HEK293 (cell line): ENCODE results near the gene PHETA1.

Experiments
- BCL11A ChIP-seq: fragments of 450-650 bp; formaldehyde crosslinking; IDR thresholded peaks from 2 replicates; pipeline ENCODE4 v1.5.1; 2016; ENCODE audit warnings: low read depth, missing biosample characterization, missing genetic modification characterization
- INSM2 ChIP-seq: fragments of 450-650 bp; formaldehyde crosslinking; IDR thresholded peaks from 2 replicates; pipeline ENCODE4 v1.5.1; 2016; ENCODE audit warnings: missing biosample characterization, missing genetic modification characterization
- PRDM10 ChIP-seq: fragments of 450-650 bp; formaldehyde crosslinking; IDR thresholded peaks from 2 replicates; pipeline ENCODE4 v1.5.1; 2016; ENCODE audit warnings: missing biosample characterization, missing genetic modification characterization
- SALL2 ChIP-seq: fragments of 450-650 bp; formaldehyde crosslinking; IDR thresholded peaks from 2 replicates; pipeline ENCODE4 v1.5.0; 2017; ENCODE audit warnings: missing biosample characterization, mild to moderate bottlenecking, missing genetic modification characterization, borderline replicate concordance
- SP7 ChIP-seq: fragments of 450-650 bp; formaldehyde crosslinking; IDR thresholded peaks from 2 replicates; pipeline ENCODE4 v1.5.1; 2016; ENCODE audit warnings: missing biosample characterization, missing genetic modification characterization
- ZBTB1 ChIP-seq: fragments of 450-650 bp; formaldehyde crosslinking; IDR thresholded peaks from 2 replicates; pipeline ENCODE4 v1.5.1; 2016; ENCODE audit warnings: missing biosample characterization, missing genetic modification characterization
- ZBTB49 ChIP-seq: fragments of 450-650 bp; formaldehyde crosslinking; IDR thresholded peaks from 2 replicates; pipeline ENCODE4 v1.5.1; 2016; ENCODE audit warnings: missing biosample characterization, missing genetic modification characterization, low read depth
- ZEB2 ChIP-seq: fragments of 450-650 bp; formaldehyde crosslinking; IDR thresholded peaks from 2 replicates; pipeline ENCODE4 v1.5.1; 2016; ENCODE audit warnings: missing biosample characterization, missing genetic modification characterization
- ZFHX2 ChIP-seq: fragments of 450-650 bp; formaldehyde crosslinking; conservative IDR thresholded peaks from 2 replicates; pipeline ENCODE4 v1.5.1; 2016; ENCODE audit warnings: missing biosample characterization, missing genetic modification characterization
- ZFP41 ChIP-seq: fragments of 450-650 bp; formaldehyde crosslinking; IDR thresholded peaks from 2 replicates; pipeline ENCODE4 v1.5.1; 2016; ENCODE audit warnings: missing biosample characterization, missing genetic modification characterization, borderline replicate concordance
- ZIC2 ChIP-seq: fragments of 450-650 bp; formaldehyde crosslinking; IDR thresholded peaks from 2 replicates; pipeline ENCODE4 v1.5.1; 2016; ENCODE audit warnings: missing biosample characterization, missing genetic modification characterization
- ZNF174 ChIP-seq: fragments of 450-650 bp; formaldehyde crosslinking; IDR thresholded peaks from 2 replicates; pipeline ENCODE4 v1.5.0; 2017; ENCODE audit warnings: missing biosample characterization, mild to moderate bottlenecking, missing genetic modification characterization
- ZNF324 ChIP-seq: fragments of 450-650 bp; formaldehyde crosslinking; IDR thresholded peaks from 2 replicates; pipeline ENCODE4 v1.5.1; 2016; ENCODE audit warnings: missing biosample characterization, missing genetic modification characterization
- ZNF404 ChIP-seq: fragments of 450-650 bp; formaldehyde crosslinking; IDR thresholded peaks from 2 replicates; pipeline ENCODE4 v1.5.1; 2017; ENCODE audit warnings: missing biosample characterization, missing genetic modification characterization
- ZNF514 ChIP-seq: fragments of 450-650 bp; formaldehyde crosslinking; IDR thresholded peaks from 2 replicates; pipeline ENCODE4 v1.5.1; 2016; ENCODE audit warnings: missing biosample characterization, missing genetic modification characterization
- ZNF530 ChIP-seq: fragments of 450-650 bp; formaldehyde crosslinking; IDR thresholded peaks from 2 replicates; pipeline ENCODE4 v1.5.1; 2016; ENCODE audit warnings: low read depth, missing biosample characterization, missing genetic modification characterization
- ZNF555 ChIP-seq: fragments of 450-650 bp; formaldehyde crosslinking; conservative IDR thresholded peaks from 2 replicates; pipeline ENCODE4 v1.5.1; 2017; ENCODE audit warnings: missing biosample characterization, mild to moderate bottlenecking, missing genetic modification characterization, inconsistent platforms
- ZNF629 ChIP-seq: fragments of 450-650 bp; formaldehyde crosslinking; IDR thresholded peaks from 2 replicates; pipeline ENCODE4 v1.5.1; 2017; ENCODE audit warnings: missing biosample characterization, missing genetic modification characterization
- ZNF658 ChIP-seq: fragments of 450-650 bp; formaldehyde crosslinking; IDR thresholded peaks from 2 replicates; pipeline ENCODE4; 2016; ENCODE audit warnings: missing biosample characterization, missing genetic modification characterization
- ZNF677 ChIP-seq: fragments of 450-650 bp; IDR thresholded peaks from 2 replicates; pipeline ENCODE4 v1.5.0; 2018; ENCODE audit warnings: missing biosample characterization, mild to moderate bottlenecking, missing genetic modification characterization, moderate library complexity
- ZNF785 ChIP-seq: fragments of 450-650 bp; formaldehyde crosslinking; IDR thresholded peaks from 2 replicates; pipeline ENCODE4 v1.5.1; 2016; ENCODE audit warnings: missing biosample characterization, missing genetic modification characterization
- ZNF837 ChIP-seq: fragments of 450-650 bp; formaldehyde crosslinking; IDR thresholded peaks from 2 replicates; pipeline ENCODE4 v1.5.1; 2016; ENCODE audit warnings: missing biosample characterization, missing genetic modification characterization
- ZSCAN5A ChIP-seq: fragments of 450-650 bp; formaldehyde crosslinking; IDR thresholded peaks from 2 replicates; pipeline ENCODE4 v1.5.1; 2016; ENCODE audit warnings: missing biosample characterization, missing genetic modification characterization
- TF ChIP-seq, protein P1 (sequence below): IDR thresholded peaks from 2 replicates; pipeline ENCODE4 v1.6.1; 2011; ENCODE audit warnings: mild to moderate bottlenecking, low read depth, low read length, borderline replicate concordance
- TF ChIP-seq, protein P2 (sequence below): fragments of 450-650 bp; formaldehyde crosslinking; IDR thresholded peaks from 2 replicates; pipeline ENCODE4 v1.5.1; 2016; ENCODE audit warnings: missing biosample characterization, missing genetic modification characterization
- TF ChIP-seq, protein P3 (sequence below): fragments of 450-650 bp; formaldehyde crosslinking; IDR thresholded peaks from 2 replicates; pipeline ENCODE4 v1.5.1; 2016; ENCODE audit warnings: missing biosample characterization, missing genetic modification characterization

Gene PHETA1

GRCh38 chr12:111405149-111405858 is 36.4 kb upstream of the PHETA1 start (continued):
- TF ChIP-seq, protein P1, sequence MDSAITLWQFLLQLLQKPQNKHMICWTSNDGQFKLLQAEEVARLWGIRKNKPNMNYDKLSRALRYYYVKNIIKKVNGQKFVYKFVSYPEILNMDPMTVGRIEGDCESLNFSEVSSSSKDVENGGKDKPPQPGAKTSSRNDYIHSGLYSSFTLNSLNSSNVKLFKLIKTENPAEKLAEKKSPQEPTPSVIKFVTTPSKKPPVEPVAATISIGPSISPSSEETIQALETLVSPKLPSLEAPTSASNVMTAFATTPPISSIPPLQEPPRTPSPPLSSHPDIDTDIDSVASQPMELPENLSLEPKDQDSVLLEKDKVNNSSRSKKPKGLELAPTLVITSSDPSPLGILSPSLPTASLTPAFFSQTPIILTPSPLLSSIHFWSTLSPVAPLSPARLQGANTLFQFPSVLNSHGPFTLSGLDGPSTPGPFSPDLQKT = no peak
- TF ChIP-seq ZNF785 (tag by site-specific recombination) (0 out of 2 replicates have a peak, but pooled peaks have one; percentile 25), SALL2 (tag by site-specific recombination) (no peak), ZNF174 (tag by site-specific recombination) (no peak), ZNF324 (tag by site-specific recombination) (peak; percentile 87), ZIC2 (peak; percentile 98), ZFP41 (no peak), INSM2 (tag by site-specific recombination) (no peak), ZNF837 (no peak), ZBTB49 (no peak), SP7 (tag by site-specific recombination) (peak; percentile 92), ZBTB1 (tag by site-specific recombination) (no peak), BCL11A (tag by site-specific recombination) (peak; percentile 95; the same call in 1 of the 2 replicates), ZNF677 (tag by site-specific recombination) (no peak), ZNF658 (tag by site-specific recombination) (no peak), ZSCAN5A (tag by site-specific recombination) (peak; percentile 47; the same call in 1 of the 2 replicates), ZNF629 (peak; percentile 63), ZNF404 (tag by site-specific recombination) (no peak), ZNF530 (tag by site-specific recombination) (no peak), ZNF555 (no peak), ZNF514 (tag by site-specific recombination) (no peak), ZFHX2 (tag by site-specific recombination) (peak; percentile 14), PRDM10 (tag by site-specific recombination) (peak; percentile 55), ZEB2 (tag by site-specific recombination) (peak; percentile 95)
- TF ChIP-seq, protein P2, sequence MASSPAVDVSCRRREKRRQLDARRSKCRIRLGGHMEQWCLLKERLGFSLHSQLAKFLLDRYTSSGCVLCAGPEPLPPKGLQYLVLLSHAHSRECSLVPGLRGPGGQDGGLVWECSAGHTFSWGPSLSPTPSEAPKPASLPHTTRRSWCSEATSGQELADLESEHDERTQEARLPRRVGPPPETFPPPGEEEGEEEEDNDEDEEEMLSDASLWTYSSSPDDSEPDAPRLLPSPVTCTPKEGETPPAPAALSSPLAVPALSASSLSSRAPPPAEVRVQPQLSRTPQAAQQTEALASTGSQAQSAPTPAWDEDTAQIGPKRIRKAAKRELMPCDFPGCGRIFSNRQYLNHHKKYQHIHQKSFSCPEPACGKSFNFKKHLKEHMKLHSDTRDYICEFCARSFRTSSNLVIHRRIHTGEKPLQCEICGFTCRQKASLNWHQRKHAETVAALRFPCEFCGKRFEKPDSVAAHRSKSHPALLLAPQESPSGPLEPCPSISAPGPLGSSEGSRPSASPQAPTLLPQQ (tag by site-specific recombination) = peak; percentile 85
- TF ChIP-seq, protein P3, sequence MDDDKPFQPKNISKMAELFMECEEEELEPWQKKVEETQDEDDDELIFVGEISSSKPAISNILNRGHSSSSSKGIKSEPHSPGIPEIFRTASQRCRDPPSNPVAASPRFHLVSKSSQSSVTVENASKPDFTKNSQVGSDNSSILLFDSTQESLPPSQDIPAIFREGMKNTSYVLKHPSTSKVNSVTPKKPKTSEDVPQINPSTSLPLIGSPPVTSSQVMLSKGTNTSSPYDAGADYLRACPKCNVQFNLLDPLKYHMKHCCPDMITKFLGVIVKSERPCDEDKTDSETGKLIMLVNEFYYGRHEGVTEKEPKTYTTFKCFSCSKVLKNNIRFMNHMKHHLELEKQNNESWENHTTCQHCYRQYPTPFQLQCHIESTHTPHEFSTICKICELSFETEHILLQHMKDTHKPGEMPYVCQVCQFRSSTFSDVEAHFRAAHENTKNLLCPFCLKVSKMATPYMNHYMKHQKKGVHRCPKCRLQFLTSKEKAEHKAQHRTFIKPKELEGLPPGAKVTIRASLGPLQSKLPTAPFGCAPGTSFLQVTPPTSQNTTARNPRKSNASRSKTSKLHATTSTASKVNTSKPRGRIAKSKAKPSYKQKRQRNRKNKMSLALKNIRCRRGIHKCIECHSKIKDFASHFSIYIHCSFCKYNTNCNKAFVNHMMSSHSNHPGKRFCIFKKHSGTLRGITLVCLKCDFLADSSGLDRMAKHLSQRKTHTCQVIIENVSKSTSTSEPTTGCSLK (tag by site-specific recombination) = no peak
